SU-DHL-6 (cell line): ENCODE results near the gene PREX1.

Source experiments
- H2AFZ ChIP-seq: fragments of 200-600 bp; sonication (generic); 2 replicates; pipeline ENCODE4 v1.6.1; 2014; ENCODE audit warnings: low read depth, mild to moderate bottlenecking, moderate library complexity, mixed read lengths, antibody characterized with exemption, low read length; ENCODE audit not compliant: severe bottlenecking
- H3F3A ChIP-seq: fragments of 200-600 bp; shearing (Covaris generic); 2 replicates; pipeline ENCODE4 v1.6.0; 2016; ENCODE audit warnings: antibody characterized with exemption, mild to moderate bottlenecking; ENCODE audit not compliant: insufficient read depth
- H3K27ac ChIP-seq: fragments of 200-600 bp; sonication (generic); 2 replicates; pipeline ENCODE4 v1.5.1; 2016; ENCODE audit warnings: low read depth, mild to moderate bottlenecking, low read length, moderate library complexity, mixed read lengths
- H3K27me3 ChIP-seq: fragments of 200-600 bp; sonication (generic), shearing (Covaris generic); 2 replicates; pipeline ENCODE4 v1.6.0; 2014; ENCODE audit warnings: mild to moderate bottlenecking, low read length
- H3K36me3 ChIP-seq: fragments of 200-600 bp; sonication (generic); 2 replicates; pipeline ENCODE4 v1.6.1; 2014; ENCODE audit warnings: mild to moderate bottlenecking, low read length, mixed read lengths
- H3K4me2 ChIP-seq: fragments of 300-600, 200-600 bp; shearing (Covaris generic), sonication (generic); 2 replicates; pipeline ENCODE4 v1.6.0; 2014; ENCODE audit warnings: low read length, low read depth, mild to moderate bottlenecking; ENCODE audit not compliant: poor library complexity, severe bottlenecking
- H3K4me3 ChIP-seq: fragments of 200-600 bp; sonication (generic); 2 replicates; pipeline ENCODE4 v1.5.1; 2014; ENCODE audit warnings: antibody characterized with exemption, low read length, mild to moderate bottlenecking, mixed read lengths; ENCODE audit not compliant: insufficient read depth, poor library complexity, severe bottlenecking
- H3K79me2 ChIP-seq: fragments of 200-600 bp; sonication (generic); 2 replicates; pipeline ENCODE4 v1.6.1; 2014; ENCODE audit warnings: mild to moderate bottlenecking, low read length, moderate library complexity; ENCODE audit not compliant: insufficient read depth
- H3K9ac ChIP-seq: fragments of 200-600 bp; sonication (generic); 2 replicates; pipeline ENCODE4 v1.7.0; 2014; ENCODE audit warnings: mild to moderate bottlenecking, low read length
- H3K9me2 ChIP-seq: fragments of 200-600 bp; sonication (generic); replicated peaks from 2 replicates; pipeline ENCODE4 v1.6.1; 2014; ENCODE audit warnings: low read length; ENCODE audit not compliant: insufficient read depth
- H3K9me3 ChIP-seq: fragments of 200-600 bp; sonication (generic); 2 replicates; pipeline ENCODE4 v1.6.1; 2014; ENCODE audit warnings: low read length, mixed read lengths; ENCODE audit not compliant: insufficient read depth
- H4K20me1 ChIP-seq: fragments of 200-600 bp; sonication (generic); 2 replicates; pipeline ENCODE4 v1.6.1; 2014; ENCODE audit warnings: low read depth, mild to moderate bottlenecking, antibody characterized with exemption, low read length, moderate library complexity, mixed read lengths
- EZH2phosphoT487 ChIP-seq: fragments of 200-600 bp; sonication (generic), shearing (Covaris generic); conservative IDR thresholded peaks from 2 replicates; pipeline ENCODE4 v1.6.1; 2018; ENCODE audit warnings: mild to moderate bottlenecking, antibody characterized with exemption, low read length, moderate library complexity, mixed read lengths
- TF ChIP-seq, protein P1 (sequence below): fragments of 200-600 bp; sonication (generic); IDR thresholded peaks from one replicate; pipeline ENCODE4 v1.5.1; 2017; ENCODE audit warnings: antibody characterized with exemption, mild to moderate bottlenecking, low read length, moderate library complexity; ENCODE audit not compliant: insufficient read depth, poor library complexity, severe bottlenecking

PREX1 gene

GRCh38 chr20:48703511-48704219 lies 124.1 kb downstream of the PREX1 start:
- Histone ChIP-seq H3K27ac (no peak overlapping the region), H3K9me2 (no peaks in the 10 kb centered on the region), H4K20me1 (no peaks in the 10 kb centered on the region), H2AFZ (no peak overlapping the region), H3K36me3 (no peaks in the 10 kb centered on the region), H3K9ac (no peak overlapping the region), H3K4me2 (no peak overlapping the region), H3K4me3 (no peak overlapping the region), H3F3A (no peaks in the 10 kb centered on the region), H3K27me3 (no peaks in the 10 kb centered on the region), H3K9me3 (no peaks in the 10 kb centered on the region), H3K79me2 (no peaks in the 10 kb centered on the region)
- TF ChIP-seq, protein P1, sequence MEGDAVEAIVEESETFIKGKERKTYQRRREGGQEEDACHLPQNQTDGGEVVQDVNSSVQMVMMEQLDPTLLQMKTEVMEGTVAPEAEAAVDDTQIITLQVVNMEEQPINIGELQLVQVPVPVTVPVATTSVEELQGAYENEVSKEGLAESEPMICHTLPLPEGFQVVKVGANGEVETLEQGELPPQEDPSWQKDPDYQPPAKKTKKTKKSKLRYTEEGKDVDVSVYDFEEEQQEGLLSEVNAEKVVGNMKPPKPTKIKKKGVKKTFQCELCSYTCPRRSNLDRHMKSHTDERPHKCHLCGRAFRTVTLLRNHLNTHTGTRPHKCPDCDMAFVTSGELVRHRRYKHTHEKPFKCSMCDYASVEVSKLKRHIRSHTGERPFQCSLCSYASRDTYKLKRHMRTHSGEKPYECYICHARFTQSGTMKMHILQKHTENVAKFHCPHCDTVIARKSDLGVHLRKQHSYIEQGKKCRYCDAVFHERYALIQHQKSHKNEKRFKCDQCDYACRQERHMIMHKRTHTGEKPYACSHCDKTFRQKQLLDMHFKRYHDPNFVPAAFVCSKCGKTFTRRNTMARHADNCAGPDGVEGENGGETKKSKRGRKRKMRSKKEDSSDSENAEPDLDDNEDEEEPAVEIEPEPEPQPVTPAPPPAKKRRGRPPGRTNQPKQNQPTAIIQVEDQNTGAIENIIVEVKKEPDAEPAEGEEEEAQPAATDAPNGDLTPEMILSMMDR = no peak
- TF ChIP-seq EZH2phosphoT487 = no peak

GRCh38 chr20:48703107-48703506 lies 124.7 kb downstream of the PREX1 start:
- H3K9ac ChIP-seq = no peak overlapping the region
- no peak overlapping the region for H2AFZ ChIP-seq
- TF ChIP-seq, protein P1 = no peak
- no peak for TF ChIP-seq EZH2phosphoT487
- H3K9me2 ChIP-seq = no peaks in the 10 kb centered on the region
- H3K4me2 ChIP-seq = no peak overlapping the region
- H3F3A ChIP-seq = no peaks in the 10 kb centered on the region
- H3K36me3 ChIP-seq = no peaks in the 10 kb centered on the region
- H3K27ac ChIP-seq = no peak overlapping the region
- H3K9me3 ChIP-seq = no peaks in the 10 kb centered on the region
- H3K4me3 ChIP-seq = no peak overlapping the region
- H3K79me2 ChIP-seq = no peaks in the 10 kb centered on the region
- H4K20me1 ChIP-seq = no peaks in the 10 kb centered on the region
- H3K27me3 ChIP-seq = no peaks in the 10 kb centered on the region

DNA sequence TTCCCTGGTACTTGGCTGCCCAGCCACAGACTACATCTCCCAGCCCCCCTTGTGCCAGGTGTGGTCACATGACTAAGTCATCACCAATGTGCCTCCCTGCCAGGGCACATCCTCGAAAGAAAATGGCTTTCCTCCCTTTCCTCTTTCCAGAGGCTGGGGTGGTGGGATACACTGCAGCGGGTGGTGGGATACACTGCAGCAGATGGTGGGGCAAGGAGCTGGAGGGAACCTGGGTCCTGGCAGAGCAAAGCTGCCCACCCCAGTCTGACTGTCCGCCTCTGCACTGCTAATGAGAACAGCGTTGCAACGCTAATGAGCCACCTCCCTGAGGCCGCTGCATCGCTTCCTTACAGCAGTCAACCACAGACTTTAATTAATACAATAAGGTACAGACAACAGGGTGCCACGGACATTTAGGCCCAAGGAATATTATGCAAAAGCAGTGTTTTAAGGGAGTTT lies 125.3 kb downstream of the PREX1 start:
- no peaks in the 10 kb centered on the region for H3K27me3 ChIP-seq
- H4K20me1 ChIP-seq = no peaks in the 10 kb centered on the region
- H3K9me3 ChIP-seq = no peaks in the 10 kb centered on the region
- no peaks in the 10 kb centered on the region for H3K9me2 ChIP-seq
- TF ChIP-seq, protein P1 = no peak
- no peak overlapping the region for H3K27ac ChIP-seq
- H3K4me2 ChIP-seq = no peak overlapping the region
- H3K36me3 ChIP-seq = no peaks in the 10 kb centered on the region
- H3K4me3 ChIP-seq = no peak overlapping the region
- no peak overlapping the region for H2AFZ ChIP-seq
- no peak overlapping the region for H3K9ac ChIP-seq
- no peaks in the 10 kb centered on the region for H3F3A ChIP-seq
- no peaks in the 10 kb centered on the region for H3K79me2 ChIP-seq
